HG03442 (cell line): Measurements from ENCODE around the gene PCNX4.

Source experiments
- ATAC-seq: cut with Tn5 transposase; IDR thresholded peaks from one replicate; pipeline ENCODE4 v1.9.1; 2021; ENCODE audit warnings: mild to moderate bottlenecking, moderate library complexity; ENCODE audit not compliant: unreplicated experiment

Gene PCNX4

DNA sequence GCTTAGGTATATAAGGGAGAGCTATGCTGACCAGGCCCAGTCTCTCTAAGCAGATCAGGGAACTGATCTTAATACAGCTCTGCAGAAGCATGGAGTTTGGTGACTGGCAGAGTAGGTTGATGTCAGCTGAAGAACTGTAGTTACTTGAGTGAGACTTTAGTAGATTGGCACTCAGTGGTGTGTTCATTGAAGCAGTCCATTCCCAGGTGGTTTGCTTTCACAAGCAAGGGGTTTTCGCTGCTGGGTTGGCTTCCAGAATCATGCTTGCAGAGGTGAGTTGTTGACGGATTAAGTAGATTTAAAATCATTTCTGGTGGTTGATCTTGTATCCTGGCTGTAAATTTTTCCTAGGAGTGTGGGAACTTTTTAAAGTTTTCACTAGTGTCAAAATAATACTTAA lies 80.0 kb downstream of the PCNX4 start:
- ATAC-seq = no peak

- ATAC-seq = no peak
Measured at GRCh38 chr14:60174352-60175254, 82.9 kb downstream of the PCNX4 start.

DNA sequence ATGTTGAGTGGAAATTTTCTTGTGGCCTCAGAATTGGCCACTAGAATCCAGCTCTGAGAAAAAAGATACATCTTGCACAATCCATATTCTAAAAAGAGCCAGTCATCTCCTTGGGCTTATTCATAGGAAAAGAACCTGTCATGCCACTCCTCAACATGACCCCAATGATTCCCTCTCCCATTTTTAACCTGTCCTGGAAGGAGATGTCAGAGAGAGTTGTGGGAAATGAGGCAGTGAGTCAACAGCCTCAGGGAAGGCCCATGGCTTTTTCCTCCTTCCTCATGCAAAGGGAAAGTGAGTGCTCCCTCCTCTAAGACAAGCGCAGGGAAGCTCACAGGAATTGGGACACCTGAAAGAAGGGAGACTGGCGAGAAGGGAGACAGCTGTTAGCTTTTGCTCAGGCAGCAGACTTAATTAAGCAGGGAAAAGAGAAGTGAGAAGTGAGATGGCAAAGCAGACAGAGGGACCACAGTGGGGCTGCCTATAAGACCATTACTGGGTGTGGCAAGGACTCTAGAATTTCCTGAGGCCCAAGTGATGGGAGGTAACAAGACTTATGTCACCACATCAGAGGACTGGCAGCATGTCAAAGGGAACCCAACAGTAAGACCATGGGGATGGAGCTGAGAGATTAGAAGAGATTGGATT lies 83.7 kb downstream of the PCNX4 start:
- no peak for ATAC-seq

GRCh38 chr14:60178164-60178563 lies 86.4 kb downstream of the PCNX4 start:
- ATAC-seq = no peak

- no peak for ATAC-seq
Measured at GRCh38 chr14:60178820-60179219, 87.1 kb downstream of the PCNX4 start.

DNA sequence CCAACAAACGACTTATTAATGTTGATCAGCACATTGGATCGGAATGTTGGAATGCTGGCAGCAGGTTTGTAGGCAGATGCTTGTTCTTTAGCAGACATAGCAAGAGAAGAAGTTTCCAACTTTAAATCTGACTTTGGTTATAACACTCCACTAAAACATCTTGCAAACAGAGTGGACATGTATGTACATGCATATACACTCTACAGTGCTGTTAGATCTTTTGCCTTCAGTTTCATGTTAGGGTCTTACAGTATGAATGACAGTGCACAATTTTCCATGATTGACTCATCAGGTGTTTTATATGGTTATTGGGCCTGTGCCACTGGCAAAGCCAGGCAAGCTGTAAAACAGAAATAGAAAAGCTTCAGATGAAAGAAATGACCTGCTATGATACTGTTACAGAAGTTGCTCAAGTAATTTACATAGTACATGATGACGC lies 87.7 kb downstream of the PCNX4 start:
- ATAC-seq = no peak

DNA sequence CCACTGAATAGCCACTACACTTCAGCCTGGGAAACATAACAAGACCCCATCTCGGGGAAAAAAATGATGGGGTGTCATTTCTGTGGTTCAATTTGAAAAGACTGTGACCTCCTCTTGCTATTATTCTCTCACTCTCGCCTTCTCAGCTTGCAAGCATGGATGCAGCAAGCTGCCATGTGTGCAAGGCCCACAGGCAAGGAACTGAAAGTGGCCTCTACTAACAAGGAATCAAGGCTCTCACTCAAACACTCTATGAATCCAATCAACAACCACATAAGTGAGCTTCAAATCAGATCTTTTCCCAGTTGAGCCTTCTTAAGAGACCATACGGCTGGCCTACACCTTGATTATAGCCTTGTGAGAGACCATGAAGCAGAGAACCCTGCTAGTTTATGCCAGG lies 91.4 kb downstream of the PCNX4 start:
- ATAC-seq = no peak

DNA sequence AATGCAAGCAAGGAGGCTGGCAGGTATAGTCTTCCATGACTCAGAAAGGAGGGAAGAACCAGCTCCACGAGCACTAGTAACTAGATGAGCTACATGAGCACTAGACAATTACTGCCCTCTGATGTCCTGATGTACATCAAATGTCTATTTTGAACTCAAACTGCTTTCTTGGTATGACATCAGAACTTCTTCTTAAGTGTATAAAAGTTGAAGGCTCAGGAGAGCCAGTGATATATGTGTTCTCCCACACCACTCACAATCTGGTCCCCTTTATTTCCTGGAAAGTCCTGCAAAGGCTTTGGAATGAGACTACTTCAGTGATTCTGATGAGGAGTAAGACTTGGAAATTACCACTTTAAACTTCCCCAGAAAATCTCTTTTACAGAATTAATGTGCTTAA lies 92.0 kb downstream of the PCNX4 start:
- peak; percentile 41 for ATAC-seq

DNA sequence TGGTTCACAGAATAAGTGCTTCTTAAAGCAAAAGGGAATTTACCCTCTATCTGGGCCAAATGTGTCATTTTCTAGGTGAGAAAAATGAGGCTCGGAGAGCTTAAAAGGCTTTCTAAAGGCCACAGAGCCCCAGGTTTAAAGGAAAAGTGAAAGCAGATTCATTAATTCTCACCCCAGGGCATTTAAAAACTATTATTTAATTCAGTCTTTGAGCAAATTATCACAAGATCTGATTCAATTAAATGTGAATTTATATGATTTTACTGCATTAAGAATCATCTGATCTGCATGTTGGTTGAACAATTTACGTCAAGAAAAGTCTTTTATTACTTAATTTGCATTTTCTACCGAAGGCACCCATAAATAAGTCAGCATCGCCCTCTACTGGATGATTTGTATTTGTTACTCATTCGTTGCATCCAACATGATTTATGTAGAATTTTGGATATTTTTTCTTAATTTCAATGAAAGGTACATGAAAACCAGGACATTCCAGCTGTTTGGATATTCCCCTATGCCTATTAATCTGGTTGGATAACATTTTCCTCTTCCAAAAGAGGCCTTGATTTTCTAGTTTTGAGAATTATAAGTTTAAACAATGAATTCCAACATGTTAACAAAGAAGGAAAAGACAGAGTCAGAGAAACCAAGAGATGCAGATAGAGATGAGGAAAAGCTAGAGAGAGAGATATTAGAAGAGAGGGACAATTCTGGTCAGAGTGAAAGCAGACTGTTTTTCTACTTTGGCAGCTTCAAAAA lies 92.6 kb downstream of the PCNX4 start:
- ATAC-seq = peak; percentile 35

GRCh38 chr14:60184905-60185555 lies 93.3 kb downstream of the PCNX4 start:
- no peak for ATAC-seq

DNA sequence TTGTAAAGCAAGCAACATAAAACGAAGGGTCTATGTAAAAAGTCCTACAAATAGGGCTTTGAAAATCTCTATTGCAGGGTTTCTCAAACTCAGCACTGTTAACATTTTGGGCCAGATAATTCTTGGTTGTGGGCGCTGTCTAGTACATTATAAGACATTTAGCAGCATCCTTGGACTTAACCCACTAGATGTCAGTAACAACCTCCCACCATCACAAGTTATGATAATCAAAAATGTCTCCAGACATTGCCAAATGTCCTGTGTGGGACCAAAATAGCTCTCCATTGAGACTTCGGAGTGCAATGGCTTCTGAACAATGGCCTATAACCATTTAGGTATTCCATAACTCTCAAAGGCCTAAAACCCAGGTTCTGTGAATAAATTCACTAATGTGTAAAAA lies 96.4 kb downstream of the PCNX4 start:
- no peak for ATAC-seq

- ATAC-seq = no peak
Measured at GRCh38 chr14:60188696-60189095, 97.0 kb downstream of the PCNX4 start.

GRCh38 chr14:60189923-60190840 lies 98.5 kb downstream of the PCNX4 start:
- ATAC-seq = peak; percentile 62

- ATAC-seq = peak; percentile 81
Measured at GRCh38 chr14:60195179-60195810, 103.6 kb downstream of the PCNX4 start.

GRCh38 chr14:60196291-60196690 lies 104.6 kb downstream of the PCNX4 start:
- ATAC-seq = no peak

- ATAC-seq = no peak
Measured at GRCh38 chr14:60197629-60198303, 106.0 kb downstream of the PCNX4 start.

DNA sequence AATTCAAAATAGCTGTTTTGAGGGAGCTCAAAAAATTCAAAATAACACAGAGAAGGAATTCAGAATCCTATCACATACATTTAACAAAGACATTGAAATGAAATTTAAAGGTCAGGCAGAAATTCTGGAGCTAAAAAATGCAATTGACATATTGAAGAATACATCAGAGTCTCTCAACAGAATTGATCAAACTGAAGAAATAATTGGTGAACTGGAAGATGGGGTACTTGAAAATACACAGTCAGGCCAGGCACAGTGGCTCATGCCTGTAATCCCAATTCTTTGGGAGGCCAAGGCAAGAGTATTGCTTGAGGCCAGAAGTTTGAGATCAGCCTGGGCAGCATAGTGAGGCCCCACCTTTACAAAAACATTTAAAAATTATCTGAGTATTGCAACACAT lies 107.6 kb downstream of the PCNX4 start:
- ATAC-seq = no peak

DNA sequence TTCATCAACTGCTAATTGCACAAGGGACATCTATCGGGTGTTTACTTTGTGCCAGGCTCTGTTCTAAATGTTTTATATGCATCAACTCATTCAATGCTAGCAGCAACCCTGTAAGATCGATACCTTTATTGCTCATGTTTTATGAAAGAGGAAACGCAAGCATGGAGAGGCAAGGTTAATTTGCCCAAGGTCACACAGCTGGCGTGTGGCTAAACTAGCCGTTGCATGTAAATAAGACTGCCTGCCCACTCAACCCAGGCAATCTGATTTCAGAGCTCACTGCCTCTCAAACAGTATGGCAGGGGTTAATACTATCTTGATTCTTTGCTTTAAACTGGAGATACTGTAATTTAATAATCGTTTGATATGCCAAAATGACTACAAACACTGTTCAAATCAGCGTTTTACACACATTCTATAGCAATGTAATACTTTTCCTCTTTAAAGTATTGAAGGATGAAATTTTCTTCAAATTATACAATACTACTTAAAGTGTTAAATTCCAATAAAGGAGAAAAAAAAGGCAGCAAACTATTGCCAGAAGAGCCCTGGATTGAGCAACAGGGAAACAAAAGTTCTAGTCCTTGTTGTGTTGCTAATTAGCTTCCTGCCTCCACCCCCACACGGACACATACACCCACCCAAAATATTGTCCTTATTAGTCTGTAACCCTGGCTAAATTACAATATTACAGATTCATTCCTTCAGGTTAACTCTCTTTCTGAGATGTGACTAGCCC lies 112.5 kb downstream of the PCNX4 start:
- peak; percentile 68 for ATAC-seq
